ENCODE data around the gene QRICH1.
"Not testable (repeated sequence)": the region's sequence is repeated elsewhere in the genome, so short reads cannot be mapped to it uniquely, and the experiment has no call there.

QRICH1 gene

DNA sequence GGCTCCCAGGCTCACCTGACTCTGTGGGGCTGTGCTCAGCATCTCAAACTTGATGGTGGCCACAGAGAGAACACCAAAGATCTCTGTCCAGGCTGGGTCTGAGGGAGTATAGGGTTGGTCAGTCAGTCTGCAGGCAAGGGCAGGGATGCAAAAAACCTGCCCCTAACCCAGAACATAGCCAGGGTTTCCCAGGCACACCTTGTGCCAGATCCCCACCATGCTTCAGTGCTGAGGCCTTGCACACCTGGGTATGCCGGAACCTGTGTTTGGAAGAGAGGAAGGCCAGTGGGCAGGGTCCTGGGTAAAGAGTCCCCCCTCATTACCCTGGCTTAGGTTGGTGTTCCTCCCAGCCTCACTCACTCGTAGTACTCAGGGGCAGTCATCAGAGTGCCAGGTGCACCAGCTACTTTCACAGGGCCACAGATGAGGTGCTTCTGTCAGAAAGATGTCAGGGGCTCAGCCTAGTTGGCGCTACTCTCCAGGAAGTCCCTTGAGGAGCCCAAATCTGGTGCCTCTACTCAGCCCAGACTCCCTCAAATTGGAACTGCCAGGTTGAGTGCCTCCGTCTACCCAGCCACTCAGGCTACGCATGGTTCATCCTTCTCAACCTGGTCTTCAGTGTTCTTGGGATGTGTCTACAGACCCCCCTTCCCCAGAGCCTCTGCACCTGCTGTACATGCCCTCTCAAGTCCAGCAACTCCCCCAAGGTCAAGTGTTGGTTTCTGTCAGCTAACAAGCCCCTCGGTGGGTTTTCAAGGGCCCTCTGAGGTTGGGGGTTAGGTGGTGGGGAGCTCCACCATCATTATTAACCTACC lies 77.2 kb downstream of the QRICH1 start:
- DNase-seq, result no peak

DNA sequence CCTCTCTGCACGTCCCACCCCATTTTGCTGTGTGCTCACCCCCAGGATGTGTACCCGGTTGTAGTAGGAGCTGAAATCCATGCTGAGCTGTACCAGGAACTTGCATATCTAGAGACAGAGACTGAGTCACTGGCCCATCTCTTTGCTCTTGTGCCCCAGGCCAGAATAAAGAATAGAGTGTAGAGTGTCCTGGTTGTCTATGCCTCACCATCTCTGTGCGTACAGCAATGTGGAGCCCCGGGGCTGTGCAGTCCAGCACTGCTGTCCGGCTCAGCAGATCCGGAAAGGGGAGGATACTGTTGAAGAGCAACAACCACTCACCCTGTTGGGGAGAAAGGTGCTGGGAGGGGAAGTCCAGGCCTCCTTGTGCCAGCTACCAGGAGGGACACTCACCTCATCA lies 78.1 kb downstream of the QRICH1 start:
- peak; percentile 8 for DNase-seq

DNA sequence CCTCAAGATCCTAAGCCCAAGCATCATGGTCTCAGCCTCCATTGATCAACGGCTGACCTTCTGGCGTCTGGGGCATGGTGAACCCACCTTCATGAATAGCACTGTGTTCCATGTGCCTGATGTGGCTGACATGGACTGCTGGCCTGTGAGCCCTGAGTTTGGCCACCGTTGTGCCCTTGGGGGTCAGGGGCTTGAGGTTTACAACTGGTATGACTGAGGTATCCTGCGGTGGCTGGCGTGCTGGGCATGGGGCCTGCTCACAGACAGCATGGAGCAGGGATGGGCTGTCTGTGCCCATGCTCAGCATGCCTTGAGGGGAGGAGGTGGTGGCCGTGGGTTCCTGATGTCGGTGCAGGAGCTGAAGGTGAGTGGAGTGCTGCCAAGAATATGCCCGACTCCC lies 78.8 kb downstream of the QRICH1 start:
- DNase-seq, result no peak

DNA sequence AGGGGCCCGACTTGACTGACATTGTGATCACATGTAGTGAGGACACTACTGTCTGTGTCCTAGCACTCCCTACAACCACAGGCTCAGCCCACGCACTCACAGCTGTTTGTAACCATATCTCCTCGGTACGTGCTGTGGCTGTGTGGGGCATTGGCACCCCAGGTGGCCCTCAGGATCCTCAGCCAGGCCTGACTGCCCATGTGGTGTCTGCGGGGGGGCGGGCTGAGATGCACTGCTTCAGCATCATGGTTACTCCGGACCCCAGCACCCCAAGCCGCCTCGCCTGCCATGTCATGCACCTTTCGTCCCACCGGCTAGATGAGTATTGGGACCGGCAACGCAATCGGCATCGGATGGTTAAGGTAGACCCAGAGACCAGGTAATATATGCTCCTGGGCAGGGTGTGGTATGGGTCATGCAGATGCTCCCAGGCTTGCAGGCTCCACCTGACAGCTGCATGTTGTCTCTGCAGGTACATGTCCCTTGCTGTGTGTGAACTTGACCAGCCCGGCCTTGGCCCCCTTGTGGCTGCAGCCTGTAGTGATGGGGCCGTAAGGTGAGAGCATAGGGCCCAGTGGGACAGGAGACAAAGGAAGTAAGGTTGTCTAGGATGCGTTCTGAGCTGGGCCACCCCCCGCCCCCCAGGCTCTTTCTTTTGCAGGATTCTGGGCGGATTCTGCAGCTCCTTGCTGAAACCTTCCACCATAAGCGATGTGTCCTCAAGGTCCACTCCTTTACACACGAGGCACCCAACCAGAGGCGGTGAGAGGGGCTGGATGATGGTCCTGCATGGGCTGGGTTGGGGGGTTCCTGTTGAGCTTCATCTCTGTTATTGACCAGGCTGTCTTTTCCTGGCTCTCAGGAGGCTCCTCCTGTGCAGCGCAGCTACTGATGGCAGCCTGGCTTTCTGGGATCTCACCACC lies 79.9 kb downstream of the QRICH1 start:
- DNase-seq, result peak; percentile 86

GRCh38 chr3:49013113-49013737 lies 80.6 kb downstream of the QRICH1 start:
- peak; percentile 10 for DNase-seq

DNA sequence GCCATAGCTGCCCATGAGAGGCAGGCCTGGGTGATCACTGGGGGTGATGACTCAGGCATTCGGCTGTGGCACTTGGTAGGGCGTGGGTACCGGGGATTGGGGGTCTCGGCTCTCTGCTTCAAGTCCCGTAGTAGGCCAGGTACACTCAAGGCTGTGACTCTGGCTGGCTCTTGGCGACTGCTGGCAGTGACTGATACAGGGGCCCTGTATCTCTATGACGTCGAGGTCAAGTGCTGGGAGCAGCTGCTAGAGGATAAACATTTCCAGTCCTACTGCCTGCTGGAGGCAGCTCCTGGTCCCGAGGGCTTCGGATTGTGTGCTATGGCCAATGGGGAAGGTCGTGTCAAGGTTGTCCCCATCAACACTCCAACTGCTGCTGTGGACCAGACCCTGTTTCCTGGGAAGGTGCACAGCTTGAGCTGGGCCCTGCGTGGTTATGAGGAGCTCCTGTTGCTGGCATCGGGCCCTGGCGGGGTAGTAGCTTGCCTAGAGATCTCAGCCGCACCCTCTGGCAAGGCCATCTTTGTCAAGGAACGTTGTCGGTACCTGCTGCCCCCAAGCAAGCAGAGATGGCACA lies 81.3 kb downstream of the QRICH1 start:
- peak; percentile 35 for DNase-seq

- DNase-seq, result no peak
These were observed 84.5 kb downstream of the QRICH1 start for GRCh38 chr3:49009396-49009795.

- not testable (repeated sequence) for DNase-seq
These were observed 85.2 kb downstream of the QRICH1 start for GRCh38 chr3:49008627-49009026.

DNA sequence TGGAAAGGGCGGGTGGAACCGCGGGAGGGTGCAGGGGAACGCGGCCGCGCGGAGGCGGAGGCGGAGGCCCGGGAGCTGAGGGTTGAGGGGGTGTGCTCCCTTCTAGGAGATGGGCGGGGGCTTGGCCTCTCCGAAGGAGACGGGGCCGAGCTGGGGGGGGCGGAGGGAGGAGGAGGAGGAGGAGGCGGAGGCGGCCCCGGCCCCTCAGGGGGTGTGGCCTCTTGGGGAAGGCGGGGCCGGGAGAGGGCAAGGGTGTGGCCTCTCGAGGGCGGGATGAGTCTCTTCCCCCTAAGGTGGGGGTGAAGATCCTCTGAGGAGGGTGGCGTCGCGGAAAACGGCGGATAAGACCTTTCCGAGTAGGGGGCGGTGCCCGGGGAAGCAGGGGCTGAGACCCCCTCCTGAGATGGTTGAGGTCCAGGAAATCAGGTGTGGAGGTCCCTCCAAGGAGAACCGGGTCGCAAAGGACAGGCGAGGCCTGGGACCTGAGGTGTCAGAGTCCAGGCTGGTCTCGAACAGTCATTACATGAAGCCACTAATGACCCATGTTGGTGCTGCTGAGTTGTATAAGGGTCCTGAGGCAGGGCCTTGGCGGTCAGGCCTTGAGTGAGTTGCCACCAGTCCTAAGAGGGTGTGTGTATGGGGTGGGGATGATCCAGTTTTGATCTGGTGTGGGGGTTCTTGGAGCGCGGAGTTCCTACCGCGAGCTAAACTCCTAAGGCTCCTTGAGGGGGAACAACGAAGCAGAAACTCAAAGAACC lies 85.9 kb downstream of the QRICH1 start:
- peak; percentile 91 for DNase-seq

DNA sequence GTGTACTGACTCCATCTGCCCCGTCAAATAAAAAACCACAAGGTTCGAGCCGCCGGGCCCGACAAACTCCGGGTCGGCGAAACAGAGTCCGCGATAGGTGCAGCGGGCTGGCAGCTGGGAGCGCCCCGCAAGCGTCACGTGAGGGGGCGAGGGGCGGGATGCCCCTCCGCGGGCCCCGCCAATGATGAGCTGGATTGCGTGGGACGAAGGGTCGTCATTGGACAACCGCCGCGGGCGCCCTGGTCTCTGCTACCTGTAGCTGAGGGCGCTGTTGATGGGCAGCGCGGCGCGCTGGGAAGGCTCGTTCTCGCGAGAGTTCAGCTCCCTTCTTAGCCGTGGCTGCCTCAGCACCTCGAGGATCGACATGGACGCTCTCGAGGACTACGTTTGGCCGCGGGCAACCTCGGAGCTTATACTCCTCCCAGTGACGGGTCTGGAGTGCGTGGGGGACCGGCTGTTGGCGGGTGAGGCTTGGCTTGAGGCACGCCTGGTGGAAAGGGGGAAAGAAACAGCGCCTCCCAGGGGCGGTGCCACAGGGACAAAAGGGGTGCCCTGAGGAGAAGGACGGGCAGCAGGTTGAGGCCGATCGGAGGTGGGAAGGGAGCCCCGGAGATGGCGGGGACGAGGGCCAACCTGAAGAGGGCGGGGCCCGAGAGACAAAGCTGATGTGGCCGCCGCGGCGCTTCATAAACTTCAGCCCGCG lies 86.7 kb downstream of the QRICH1 start, which contains the start of gene WDR6:
WDR6 (plus strand) TSS at position 324 of the 703 bp plus-strand sequence; CDS start at position 365, 41 bp downstream.
- peak; percentile 98 for DNase-seq

- no peak for DNase-seq
These were observed 87.3 kb downstream of the QRICH1 start for GRCh38 chr3:49006408-49007067.

GRCh38 chr3:49005998-49006397 lies 87.9 kb downstream of the QRICH1 start:
- no peak for DNase-seq

- no peak for DNase-seq
These were observed 88.6 kb downstream of the QRICH1 start for GRCh38 chr3:49005303-49005680.

- no peak for DNase-seq
These were observed 89.2 kb downstream of the QRICH1 start for GRCh38 chr3:49004352-49005302.

DNA sequence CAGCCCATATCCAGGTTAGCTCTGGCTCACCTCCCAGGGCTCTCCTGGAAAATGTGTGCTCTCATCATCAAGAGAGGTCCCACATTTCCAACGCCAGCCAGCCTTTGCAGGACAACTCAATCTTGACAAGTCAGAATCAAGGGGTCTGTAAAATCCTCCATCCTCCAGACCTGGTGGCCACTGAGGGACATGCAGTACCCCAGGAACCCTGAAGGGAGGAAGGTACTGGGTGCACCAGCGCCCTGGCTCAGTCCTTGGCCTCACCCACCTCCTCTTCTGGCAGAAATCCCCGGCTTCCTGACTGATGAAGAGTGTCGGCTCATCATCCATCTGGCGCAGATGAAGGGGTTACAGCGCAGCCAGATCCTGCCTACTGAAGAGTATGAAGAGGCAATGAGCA lies 92.7 kb downstream of the QRICH1 start:
- no peak for DNase-seq

DNA sequence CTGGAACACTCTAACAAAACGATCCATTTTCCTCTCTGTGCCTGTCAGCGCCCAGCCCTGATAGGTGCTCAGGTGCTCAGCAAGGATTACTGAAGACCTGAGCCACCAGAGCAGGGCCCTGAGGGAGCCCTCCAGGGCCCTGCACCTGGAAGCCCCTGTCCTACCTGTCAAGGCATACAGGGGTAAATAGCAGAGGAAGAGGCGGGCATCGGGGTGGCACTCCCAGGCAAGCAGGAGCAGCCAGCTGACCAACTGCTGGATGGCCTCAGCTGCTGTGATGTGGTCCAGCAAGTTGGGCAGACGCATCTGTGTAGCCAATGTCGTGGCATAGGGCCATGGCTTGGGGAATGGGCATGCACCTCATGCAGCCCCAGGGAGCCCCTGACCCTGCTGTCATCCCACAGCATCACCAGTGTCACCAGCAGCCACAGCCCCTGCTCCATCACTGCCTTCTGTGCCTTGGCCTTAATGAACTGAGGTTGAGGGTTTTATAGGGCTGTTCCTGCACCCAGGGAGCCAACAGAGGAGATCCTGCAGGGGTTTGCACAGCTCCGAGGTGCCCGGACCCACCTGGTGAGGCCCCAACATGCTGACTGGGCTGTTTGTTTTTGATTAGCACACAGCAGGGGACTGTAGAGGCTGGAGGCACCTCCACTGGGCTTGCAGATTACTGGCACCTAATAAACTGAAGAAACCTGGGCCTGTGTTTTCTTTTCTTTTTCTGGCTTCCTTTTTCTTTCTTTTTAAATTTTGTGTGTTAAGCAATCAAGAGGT lies 94.6 kb downstream of the QRICH1 start:
- no peak for DNase-seq

GRCh38 chr3:48997714-48998637 lies 95.9 kb downstream of the QRICH1 start:
- DNase-seq, result no peak

All from 8988T (cell line).